SIG-M5 treated with dmso at 0.1 percent for 504 hours (cell line): ENCODE data around the gene NUCB2.

ENCODE experiments used
- DNase-seq: peaks from one replicate; lab custom pipeline; 2025; ENCODE audit not compliant: unreplicated experiment; lab: John Stamatoyannopoulos, UW

NUCB2 gene

GRCh38 chr11:17379383-17380180, 103.0 kb downstream of the NUCB2 start:
- no peak for DNase-seq

- DNase-seq: no peak
These were observed 104.6 kb downstream of the NUCB2 start for GRCh38 chr11:17381156-17381555.
